Fibroblast of lung (primary cell): Measurements from ENCODE around the gene SCFD2. TPM values are rescaled to one million over a fixed set of nuclear protein-coding genes. Genes with fewer than 3 reads are reported as not detected.

Source experiments
- DNase-seq, 2 donors: peaks; one replicate each; pipeline versions ENCODE4 v3.0.0 to v3.0.0-alpha.2; 2010; ENCODE audit warnings: low read depth in 2 of 2
- H2AFZ ChIP-seq: 2 replicates; pipeline ENCODE4 v1.5.1; 2012; ENCODE audit warnings: low read length, control low read depth, inconsistent platforms
- H3K27ac ChIP-seq: 2 replicates; pipeline ENCODE4 v1.5.1; 2011; ENCODE audit warnings: low read length, control low read depth; ENCODE audit not compliant: insufficient read depth
- H3K27me3 ChIP-seq: 2 replicates; pipeline ENCODE4 v1.5.1; 2011; ENCODE audit warnings: mild to moderate bottlenecking, low read length; ENCODE audit not compliant: control insufficient read depth, insufficient read depth
- H3K36me3 ChIP-seq: 2 replicates; pipeline ENCODE4 v1.5.1; 2011; ENCODE audit warnings: low read length; ENCODE audit not compliant: control insufficient read depth, insufficient read depth
- H3K4me1 ChIP-seq: 2 replicates; pipeline ENCODE4 v1.5.1; 2011; ENCODE audit warnings: low read length; ENCODE audit not compliant: control insufficient read depth, insufficient read depth; ENCODE audit errors: extremely low read depth
- H3K4me2 ChIP-seq: 2 replicates; pipeline ENCODE4 v1.5.1; 2011; ENCODE audit warnings: low read length, control low read depth; ENCODE audit not compliant: insufficient read depth; ENCODE audit errors: extremely low read depth
- H3K4me3 ChIP-seq, 4 experiments: fragments of 200-600 bp in 1 of 4; sonication (generic) in 1 of 4; replicated peaks in 1 of 4; 2 replicates each; pipeline ENCODE4 v1.5.1; 2011 to 2016; ENCODE audit warnings: low read length in 4 of 4, low read depth in 3 of 4, mild to moderate bottlenecking in 3 of 4, control low read depth in 2 of 4, inconsistent platforms in 1 of 4, mixed read lengths in 1 of 4; ENCODE audit not compliant: insufficient read depth in 1 of 4; ENCODE audit errors: control extremely low read depth in 1 of 4
- H3K79me2 ChIP-seq: 2 replicates; pipeline ENCODE4 v1.5.1; 2012; ENCODE audit warnings: mild to moderate bottlenecking, low read length, inconsistent platforms; ENCODE audit not compliant: control insufficient read depth, insufficient read depth
- H3K9ac ChIP-seq: 2 replicates; pipeline ENCODE4 v1.5.1; 2011; ENCODE audit warnings: mild to moderate bottlenecking, low read length, control low read depth; ENCODE audit not compliant: insufficient read depth
- H3K9me3 ChIP-seq: 2 replicates; pipeline ENCODE4 v1.5.1; 2012; ENCODE audit warnings: low read depth, low read length; ENCODE audit not compliant: control insufficient read depth, insufficient read depth
- H4K20me1 ChIP-seq: 2 replicates; pipeline ENCODE4 v1.5.1; 2011; ENCODE audit warnings: low read length; ENCODE audit not compliant: control insufficient read depth, insufficient read depth; ENCODE audit errors: extremely low read depth
- EZH2 ChIP-seq: IDR thresholded peaks from 2 replicates; pipeline ENCODE4 v1.5.1; 2012; ENCODE audit warnings: low read length, control low read depth, mild to moderate bottlenecking; ENCODE audit errors: missing control alignments
- polyA plus RNA-seq, 2 donors: library from polyadenylated mRNA; depleted of rRNA in 1 of 2; stranded (reverse) in 1 of 2; unstranded in 1 of 2; fragments of >200 nt; gene quantifications; 2 replicates each; pipeline ENCODE4 v1.2.1, GENCODE V29; 2011 to 2012; ENCODE audit warnings: missing spikeins in 1 of 2
- total RNA-seq: library from RNA; depleted of rRNA; stranded (reverse); fragments of >200 nt; gene quantifications from 2 replicates; pipeline ENCODE4 v1.2.1, GENCODE V29; 2014
- TF ChIP-seq, protein P1 (sequence below), 2 donors: IDR thresholded peaks in 1 of 2; conservative IDR thresholded peaks in 1 of 2; 1 replicate in 1 of 2; 2 replicates in 1 of 2; pipeline ENCODE4 v1.5.1; 2011 to 2012; ENCODE audit warnings: low read length in 2 of 2, control low read depth in 1 of 2, inconsistent platforms in 1 of 2, low read depth in 1 of 2, mild to moderate bottlenecking in 1 of 2

The SCFD2 gene
- total and polyA plus RNA-seq, 2 donors (not counting 1 experiment from before 2014, with no cell fraction given): 16.2 to 23.1 TPM

DNA sequence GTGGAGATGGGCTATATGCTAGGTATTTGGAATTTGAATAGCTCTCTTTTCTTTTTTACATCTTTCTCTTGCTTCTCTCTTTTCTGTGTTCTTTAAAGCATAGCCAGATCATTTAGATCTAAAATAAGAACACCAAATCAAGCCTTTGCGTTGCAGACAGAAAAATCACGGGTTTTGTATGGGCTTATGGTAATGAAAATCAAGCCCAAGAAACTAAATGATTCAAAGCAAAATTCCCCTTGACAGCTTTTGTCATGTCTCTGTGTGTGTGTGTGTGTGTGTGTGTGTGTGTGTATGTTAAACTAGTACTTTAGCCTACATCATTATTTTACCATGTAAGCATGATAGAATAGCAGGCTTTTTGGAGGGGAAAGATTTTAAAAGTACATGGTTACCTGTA, 505.5 kb downstream of the SCFD2 start:
- no peak for TF ChIP-seq EZH2
- TF ChIP-seq, protein P1, sequence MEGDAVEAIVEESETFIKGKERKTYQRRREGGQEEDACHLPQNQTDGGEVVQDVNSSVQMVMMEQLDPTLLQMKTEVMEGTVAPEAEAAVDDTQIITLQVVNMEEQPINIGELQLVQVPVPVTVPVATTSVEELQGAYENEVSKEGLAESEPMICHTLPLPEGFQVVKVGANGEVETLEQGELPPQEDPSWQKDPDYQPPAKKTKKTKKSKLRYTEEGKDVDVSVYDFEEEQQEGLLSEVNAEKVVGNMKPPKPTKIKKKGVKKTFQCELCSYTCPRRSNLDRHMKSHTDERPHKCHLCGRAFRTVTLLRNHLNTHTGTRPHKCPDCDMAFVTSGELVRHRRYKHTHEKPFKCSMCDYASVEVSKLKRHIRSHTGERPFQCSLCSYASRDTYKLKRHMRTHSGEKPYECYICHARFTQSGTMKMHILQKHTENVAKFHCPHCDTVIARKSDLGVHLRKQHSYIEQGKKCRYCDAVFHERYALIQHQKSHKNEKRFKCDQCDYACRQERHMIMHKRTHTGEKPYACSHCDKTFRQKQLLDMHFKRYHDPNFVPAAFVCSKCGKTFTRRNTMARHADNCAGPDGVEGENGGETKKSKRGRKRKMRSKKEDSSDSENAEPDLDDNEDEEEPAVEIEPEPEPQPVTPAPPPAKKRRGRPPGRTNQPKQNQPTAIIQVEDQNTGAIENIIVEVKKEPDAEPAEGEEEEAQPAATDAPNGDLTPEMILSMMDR (conservative IDR thresholded peaks at IDR 0.05 in 1 of 2, IDR thresholded peaks at IDR 0.05 in 1 of 2; ENCODE audit: low read depth in 1 of 2, low read length in 2 of 2): no peak
- H4K20me1 ChIP-seq: no peaks in the 10 kb centered on the region
- no peaks in the 10 kb centered on the region for H3K36me3 ChIP-seq
- H3K27ac ChIP-seq: no peak overlapping the region
- no peaks in the 10 kb centered on the region for H3K79me2 ChIP-seq
- H3K4me1 ChIP-seq: peaks cover 2% of the 10 kb centered on the region
- no peak for DNase-seq
- no peak overlapping the region for H2AFZ ChIP-seq
- H3K4me3 ChIP-seq: no peak overlapping the region
- H3K27me3 ChIP-seq: peaks cover 13% of the 10 kb centered on the region
- no peak overlapping the region for H3K9ac ChIP-seq
- no peaks in the 10 kb centered on the region for H3K9me3 ChIP-seq
- no peak overlapping the region for H3K4me2 ChIP-seq

DNA sequence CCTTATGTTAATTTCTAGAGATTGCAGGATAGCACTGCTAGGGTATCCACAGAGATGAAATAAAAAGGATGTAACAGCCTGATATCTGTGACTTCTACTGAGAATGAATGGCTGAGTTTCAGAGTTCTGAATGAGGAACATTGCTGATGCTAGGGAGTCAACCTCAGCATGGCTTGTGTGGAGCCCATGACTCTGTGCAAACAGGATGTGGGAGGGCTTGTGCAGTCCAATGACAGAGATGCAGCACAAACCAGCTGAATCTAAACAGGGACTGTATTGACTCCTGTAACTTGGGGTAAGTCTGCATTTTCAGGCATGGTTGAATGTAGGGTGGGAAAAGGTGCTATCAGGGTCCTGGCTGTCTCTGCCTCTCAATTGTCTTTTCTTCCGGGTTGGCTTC, 509.1 kb downstream of the SCFD2 start:
- H2AFZ ChIP-seq: no peak overlapping the region
- DNase-seq: no peak
- no peak overlapping the region for H3K4me2 ChIP-seq
- H3K36me3 ChIP-seq: no peaks in the 10 kb centered on the region
- no peaks in the 10 kb centered on the region for H3K9me3 ChIP-seq
- peaks cover 11% of the 10 kb centered on the region for H3K4me1 ChIP-seq
- no peak overlapping the region for H3K27ac ChIP-seq
- no peak overlapping the region for H3K4me3 ChIP-seq
- no peaks in the 10 kb centered on the region for H3K79me2 ChIP-seq
- H4K20me1 ChIP-seq: no peaks in the 10 kb centered on the region
- peaks cover 4% of the 10 kb centered on the region for H3K27me3 ChIP-seq
- TF ChIP-seq, protein P1 (conservative IDR thresholded peaks at IDR 0.05 in 1 of 2, IDR thresholded peaks at IDR 0.05 in 1 of 2; ENCODE audit: low read depth in 1 of 2, low read length in 2 of 2): no peak
- no peak for TF ChIP-seq EZH2
- H3K9ac ChIP-seq: no peak overlapping the region

- H3K4me2 ChIP-seq: peak overlapping the region; percentile 54
- H3K27me3 ChIP-seq: peaks cover 2% of the 10 kb centered on the region
- DNase-seq: peak; percentile 40 to 81
- no peaks in the 10 kb centered on the region for H3K79me2 ChIP-seq
- H3K36me3 ChIP-seq: no peaks in the 10 kb centered on the region
- H2AFZ ChIP-seq: no peak overlapping the region
- no peak overlapping the region for H3K4me3 ChIP-seq
- TF ChIP-seq, protein P1 (conservative IDR thresholded peaks at IDR 0.05 in 1 of 2, IDR thresholded peaks at IDR 0.05 in 1 of 2; ENCODE audit: low read depth in 1 of 2, low read length in 2 of 2): no peak
- TF ChIP-seq EZH2: no peak
- no peak overlapping the region for H3K9ac ChIP-seq
- no peaks in the 10 kb centered on the region for H3K9me3 ChIP-seq
- peak overlapping the region; percentile 7 for H3K27ac ChIP-seq
- no peaks in the 10 kb centered on the region for H4K20me1 ChIP-seq
- peaks cover 11% of the 10 kb centered on the region for H3K4me1 ChIP-seq
Observed at GRCh38 chr4:52853351-52853750, 512.5 kb downstream of the SCFD2 start.
